GM12878 (cell line): ENCODE measurements around the gene CNGB1. TPM values are rescaled to one million over a fixed set of nuclear protein-coding genes. Genes with fewer than 3 reads are reported as not detected.

Source experiments
- ATAC-seq: fragments of 200-7000 bp; cut with Tn5 transposase; 3 replicates; pipeline ENCODE4 v1.9.1; 2020; ENCODE audit warnings: mild to moderate bottlenecking, moderate library complexity
- BruUV-seq: library from RNA; stranded (reverse); fragments of 400-500 nt; replicated peaks from 2 replicates; lab custom pipeline; 2021; lab: Mats Ljungman, UMichigan
- CTCF ChIA-PET: fragments of 300-600 bp; sonication (Branson Sonifier 250); formaldehyde crosslinking; extraction: SDS; loops from one replicate; lab custom pipeline; 2021; ENCODE audit warnings: inconsistent platforms; lab: Yijun Ruan, JAX
- POLR2A ChIA-PET: fragments of 350-600 bp; formaldehyde crosslinking; extraction: SDS; loops from one replicate; lab custom pipeline; 2021; ENCODE audit warnings: inconsistent platforms; lab: Charles Lee
- RAD21 ChIA-PET: fragments of 300-600 bp; sonication (Branson Sonifier 250); formaldehyde crosslinking; loops from one replicate; lab custom pipeline; 2023; ENCODE audit warnings: antibody characterized with exemption; ENCODE audit not compliant: unreplicated experiment; lab: Charles Lee
- SMC1A ChIA-PET: fragments of 300-600 bp; sonication (Branson Sonifier 250); formaldehyde crosslinking; loops from one replicate; lab custom pipeline; 2023; ENCODE audit not compliant: unreplicated experiment, uncharacterized antibody; lab: Charles Lee
- DNase-seq: peaks from one replicate; pipeline ENCODE4 v3.0.0-alpha.2; 2011; ENCODE audit warnings: low read depth, low spot score
- FAIRE-seq: peaks from 3 replicates; lab custom pipeline; 2011; peaks lifted over from hg19 to GRCh38; lab: Jason Lieb, UNC
- H2AFZ ChIP-seq: 2 replicates; pipeline ENCODE4 v1.6.0; 2011; ENCODE audit warnings: low read depth, low read length, control low read depth; ENCODE audit not compliant: control insufficient read depth
- H3K27ac ChIP-seq: 2 replicates; pipeline ENCODE4 v1.5.1; 2011; ENCODE audit warnings: control low read depth; ENCODE audit not compliant: control insufficient read depth, insufficient read depth
- H3K27me3 ChIP-seq, 2 experiments: replicated peaks in 1 of 2; 2 replicates each; pipeline versions ENCODE4 v1.6.0 to v1.6.1; 2011; ENCODE audit warnings: low read length in 1 of 2; ENCODE audit not compliant: control insufficient read depth in 2 of 2, insufficient read depth in 2 of 2
- H3K36me3 ChIP-seq, 2 experiments: 2 replicates each; pipeline ENCODE4 v1.5.1; 2011; ENCODE audit warnings: low read length in 1 of 2; ENCODE audit not compliant: control insufficient read depth in 2 of 2, insufficient read depth in 2 of 2
- H3K4me1 ChIP-seq: 2 replicates; pipeline ENCODE4 v1.6.1; 2011; ENCODE audit warnings: mild to moderate bottlenecking, low read length, moderate library complexity, mixed read lengths; ENCODE audit not compliant: control insufficient read depth, insufficient read depth
- H3K4me2 ChIP-seq: 2 replicates; pipeline ENCODE4 v1.6.0; 2011; ENCODE audit warnings: control low read depth; ENCODE audit not compliant: control insufficient read depth, insufficient read depth
- H3K4me3 ChIP-seq: fragments of 200-600 bp; sonication (generic); 2 replicates; pipeline ENCODE4 v1.5.1; 2016
- H3K79me2 ChIP-seq: 2 replicates; pipeline ENCODE4 v1.6.0; 2011; ENCODE audit warnings: low read length; ENCODE audit not compliant: control insufficient read depth, insufficient read depth
- H3K9ac ChIP-seq: 2 replicates; pipeline ENCODE4 v1.8.0; 2011; ENCODE audit warnings: low read length, control low read depth, mixed read lengths; ENCODE audit not compliant: control insufficient read depth, insufficient read depth
- H3K9me3 ChIP-seq: replicated peaks from 3 replicates; pipeline ENCODE4 v1.5.1; 2011; ENCODE audit warnings: mild to moderate bottlenecking, low read length; ENCODE audit not compliant: control insufficient read depth, insufficient read depth
- H4K20me1 ChIP-seq: 2 replicates; pipeline ENCODE4 v1.6.0; 2011; ENCODE audit not compliant: control insufficient read depth, insufficient read depth
- BRCA1 ChIP-seq: IDR thresholded peaks from 2 replicates; pipeline ENCODE4 v1.6.1; 2011; ENCODE audit warnings: low read depth, low read length, improper control_type of control experiment
- FOS ChIP-seq: IDR thresholded peaks from 3 replicates; pipeline ENCODE4 v1.6.1; 2011; ENCODE audit warnings: borderline replicate concordance; ENCODE audit not compliant: insufficient read length; ENCODE audit errors: extremely low read depth
- PAX8 ChIP-seq: fragments of 450-650 bp; IDR thresholded peaks from 2 replicates; pipeline ENCODE4 v1.6.1; 2017; ENCODE audit warnings: mild to moderate bottlenecking, moderate library complexity
- RAD51 ChIP-seq: fragments of 450-650 bp; IDR thresholded peaks from 2 replicates; pipeline ENCODE4 v1.6.1; 2016; ENCODE audit warnings: moderate library complexity, mild to moderate bottlenecking, inconsistent platforms
- RCOR1 ChIP-seq: conservative IDR thresholded peaks from 2 replicates; pipeline ENCODE4 v1.6.1; 2012; ENCODE audit warnings: low read depth, low read length, improper control_type of control experiment
- SMC3 ChIP-seq: IDR thresholded peaks from 2 replicates; pipeline ENCODE4 v1.6.1; 2011; ENCODE audit warnings: low read length, improper control_type of control experiment, borderline replicate concordance
- WGBS: methylation state at CpG from one replicate; pipeline ENCODE4 v1.1.6; 2016; ENCODE audit warnings: low lambda C conversion rate; ENCODE audit not compliant: insufficient replicate concordance, insufficient coverage; ENCODE audit errors: missing lambda C conversion rate; 5-methylcytosine and 5-hydroxymethylcytosine counted together
- in situ Hi-C: fragments of 300-500 bp; cut with MboI; formaldehyde crosslinking; loops from 9 replicates; pipeline ENCODE4 v1.14.3; 2018; ENCODE audit warnings: mixed read lengths
- intact Hi-C: fragments of 100-400 bp; cut with micrococcal nuclease; formaldehyde crosslinking; loops from one replicate; pipeline ENCODE4 v1.14.2; 2022; ENCODE audit not compliant: unreplicated experiment
- polyA plus RNA-seq, 11 experiments: library from polyadenylated mRNA; depleted of rRNA in 4 of 11; unstranded in 6 of 11; stranded (reverse) in 5 of 11; fragments of >200 nt; fragmentation: Nextera tagmentation in 4 of 11; fragmentation: Illumina TruSeq in 1 of 11; extraction: Ambion mirVana in 4 of 11; extraction: Trizol in 1 of 11; gene quantifications; 1 replicate in 1 of 11; 2 replicates in 10 of 11; pipeline versions ENCODE4 v1.2.1 to v1.2.3, GENCODE V29; 2011 to 2016; ENCODE audit warnings: inconsistent platforms in 2 of 11, missing spikeins in 2 of 11, low read depth in 1 of 11
- total RNA-seq, 4 experiments: library from RNA; depleted of rRNA in 3 of 4; stranded (reverse); fragments of >200 nt in 3 of 4; fragmentation: Illumina TruSeq in 1 of 4; extraction: Trizol in 1 of 4; gene quantifications; 2 replicates each; pipeline versions ENCODE4 v1.2.1 to v1.2.3, GENCODE V29; 2013 to 2021
- TF ChIP-seq, protein P1 (sequence below): fragments of 450-650 bp; conservative IDR thresholded peaks from 2 replicates; pipeline ENCODE4 v1.6.1; 2017; ENCODE audit warnings: mild to moderate bottlenecking, moderate library complexity
- TF ChIP-seq, protein P2 (sequence below): IDR thresholded peaks from 2 replicates; pipeline ENCODE4 v1.6.1; 2011; ENCODE audit warnings: low read depth, low read length, improper control_type of control experiment, borderline replicate concordance
- TF ChIP-seq, protein P3 (sequence below): IDR thresholded peaks from 2 replicates; pipeline ENCODE4 v1.6.1; 2012; ENCODE audit warnings: mild to moderate bottlenecking, low read depth, low read length
- TF ChIP-seq, protein P4 (sequence below): fragments of 150-350 bp; IDR thresholded peaks from 2 replicates; pipeline ENCODE4 v1.6.1; 2016; ENCODE audit warnings: low read depth, low read length

CNGB1 gene
- total and polyA plus RNA-seq, 10 of the 15 experiments (the other 5 are each of a cell fraction or from before 2014, with no cell fraction given): 0.03 TPM; not detected in 9

DNA sequence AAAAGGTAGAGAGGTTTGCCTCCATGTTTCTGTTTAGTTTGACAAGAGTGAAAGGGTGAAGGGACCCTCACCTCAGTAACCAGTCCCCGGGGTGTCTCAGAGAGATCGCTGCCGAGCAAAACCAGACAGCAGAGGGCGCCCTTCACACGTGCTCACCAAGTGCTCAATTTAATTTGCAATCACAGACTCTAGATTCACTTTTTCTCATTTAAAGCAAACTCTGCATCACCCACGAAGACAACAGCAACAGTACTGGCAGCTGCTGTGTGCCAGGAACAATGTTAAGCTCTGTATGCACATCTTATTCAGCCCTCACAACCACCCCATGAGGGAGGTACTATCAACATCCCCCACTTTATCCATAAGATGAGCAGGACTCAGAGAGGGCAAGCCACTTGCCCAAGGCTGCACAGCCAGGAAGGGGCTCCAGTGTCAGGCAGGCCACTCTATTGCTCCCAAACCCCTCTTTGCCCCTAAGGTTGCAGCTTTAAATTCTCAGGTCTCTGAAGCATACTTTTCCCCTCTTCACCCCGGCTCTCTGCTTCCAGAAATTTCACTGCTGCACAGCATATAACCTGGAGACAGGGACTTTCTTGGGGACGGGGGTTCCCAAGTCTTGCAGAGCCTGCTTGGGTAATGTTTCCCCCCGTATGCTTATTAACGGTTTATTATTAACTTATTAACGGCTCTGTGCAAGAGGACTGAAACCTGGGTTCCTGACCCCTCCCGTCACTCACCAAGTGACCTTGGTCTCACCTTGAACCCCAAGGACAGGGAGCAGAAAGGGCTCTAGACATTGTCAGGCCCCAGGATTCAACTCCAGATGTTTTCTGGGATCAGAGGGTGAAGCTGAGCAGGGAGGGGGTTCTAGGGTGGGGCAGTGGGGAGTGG lies 70.9 kb downstream of the CNGB1 start (continued):
- TF ChIP-seq, protein P1, sequence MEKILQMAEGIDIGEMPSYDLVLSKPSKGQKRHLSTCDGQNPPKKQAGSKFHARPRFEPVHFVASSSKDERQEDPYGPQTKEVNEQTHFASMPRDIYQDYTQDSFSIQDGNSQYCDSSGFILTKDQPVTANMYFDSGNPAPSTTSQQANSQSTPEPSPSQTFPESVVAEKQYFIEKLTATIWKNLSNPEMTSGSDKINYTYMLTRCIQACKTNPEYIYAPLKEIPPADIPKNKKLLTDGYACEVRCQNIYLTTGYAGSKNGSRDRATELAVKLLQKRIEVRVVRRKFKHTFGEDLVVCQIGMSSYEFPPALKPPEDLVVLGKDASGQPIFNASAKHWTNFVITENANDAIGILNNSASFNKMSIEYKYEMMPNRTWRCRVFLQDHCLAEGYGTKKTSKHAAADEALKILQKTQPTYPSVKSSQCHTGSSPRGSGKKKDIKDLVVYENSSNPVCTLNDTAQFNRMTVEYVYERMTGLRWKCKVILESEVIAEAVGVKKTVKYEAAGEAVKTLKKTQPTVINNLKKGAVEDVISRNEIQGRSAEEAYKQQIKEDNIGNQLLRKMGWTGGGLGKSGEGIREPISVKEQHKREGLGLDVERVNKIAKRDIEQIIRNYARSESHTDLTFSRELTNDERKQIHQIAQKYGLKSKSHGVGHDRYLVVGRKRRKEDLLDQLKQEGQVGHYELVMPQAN: no peak
- TF ChIP-seq RCOR1 (no peak), RAD51 (no peak), SMC3 (peak; percentile 85)
- TF ChIP-seq, protein P2, sequence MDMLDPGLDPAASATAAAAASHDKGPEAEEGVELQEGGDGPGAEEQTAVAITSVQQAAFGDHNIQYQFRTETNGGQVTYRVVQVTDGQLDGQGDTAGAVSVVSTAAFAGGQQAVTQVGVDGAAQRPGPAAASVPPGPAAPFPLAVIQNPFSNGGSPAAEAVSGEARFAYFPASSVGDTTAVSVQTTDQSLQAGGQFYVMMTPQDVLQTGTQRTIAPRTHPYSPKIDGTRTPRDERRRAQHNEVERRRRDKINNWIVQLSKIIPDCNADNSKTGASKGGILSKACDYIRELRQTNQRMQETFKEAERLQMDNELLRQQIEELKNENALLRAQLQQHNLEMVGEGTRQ: no peak

DNA sequence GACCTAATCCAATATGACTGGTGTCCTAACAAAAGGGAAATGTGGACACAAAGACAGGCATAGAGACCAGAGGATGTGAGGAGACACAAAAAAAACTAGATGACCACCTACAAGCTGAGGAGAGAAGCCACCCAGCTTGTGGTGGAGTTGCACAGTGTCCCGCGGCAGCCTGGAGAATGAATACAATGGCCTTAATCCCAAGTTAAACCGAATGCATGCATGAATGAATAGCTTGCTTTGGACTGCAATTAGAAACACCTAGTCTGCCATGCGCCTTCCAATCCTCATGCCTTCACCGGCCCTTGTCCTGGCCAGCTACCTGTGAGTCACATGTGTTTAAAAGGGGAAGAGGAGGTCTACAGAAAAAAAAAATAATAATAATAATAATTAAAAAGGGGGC lies 72.0 kb downstream of the CNGB1 start:
- Histone ChIP-seq H3K4me3 (no peak overlapping the region), H2AFZ (no peak overlapping the region), H3K27ac (no peak overlapping the region), H3K4me1 (no peaks in the 10 kb centered on the region), H4K20me1 (no peaks in the 10 kb centered on the region), H3K79me2 (no peaks in the 10 kb centered on the region), H3K9me3 (no peaks in the 10 kb centered on the region), H3K9ac (no peak overlapping the region), H3K36me3 (no peaks in the 10 kb centered on the region), H3K27me3 (peaks cover 0 to 1% of the 10 kb centered on the region in 2 experiments; a peak in 1 of 4 replicates), H3K4me2 (no peak overlapping the region)
- DNase-seq (no peak), ATAC-seq (no peak), FAIRE-seq (no peak)
- ChIA-PET RAD21 (interaction anchor here (0.6 to 1.5 kb wide), 5 partner anchors 34 to 322 kb away, joined by 3 to 5 read pairs (median 3); no protein-coding TSS in a partner anchor), POLR2A (no interaction called here), CTCF (interaction anchor here (0.6 to 4.0 kb wide), 17 partner anchors 27 to 408 kb away, joined by 3 to 21 read pairs (median 4); partner anchors contain the start of genes USB1 and ZNF319), SMC1A (interaction anchor here (1.1 to 1.8 kb wide), 4 partner anchors 83 to 400 kb away, joined by 3 to 5 read pairs (median 4); no protein-coding TSS in a partner anchor)
- in situ Hi-C loops (loop anchor here (5.0 kb wide), 1 partner anchor 103 kb away; the partner anchor contains the start of genes USB1 and ZNF319), intact Hi-C loops (loop anchor here (1.0 to 5.0 kb wide), 3 partner anchors 106 to 588 kb away; no protein-coding TSS in a partner anchor)
- WGBS: 53% methylated on average over 5 of the region's 5 CpGs
- BruUV-seq: no TSS peak
- TF ChIP-seq, protein P3, sequence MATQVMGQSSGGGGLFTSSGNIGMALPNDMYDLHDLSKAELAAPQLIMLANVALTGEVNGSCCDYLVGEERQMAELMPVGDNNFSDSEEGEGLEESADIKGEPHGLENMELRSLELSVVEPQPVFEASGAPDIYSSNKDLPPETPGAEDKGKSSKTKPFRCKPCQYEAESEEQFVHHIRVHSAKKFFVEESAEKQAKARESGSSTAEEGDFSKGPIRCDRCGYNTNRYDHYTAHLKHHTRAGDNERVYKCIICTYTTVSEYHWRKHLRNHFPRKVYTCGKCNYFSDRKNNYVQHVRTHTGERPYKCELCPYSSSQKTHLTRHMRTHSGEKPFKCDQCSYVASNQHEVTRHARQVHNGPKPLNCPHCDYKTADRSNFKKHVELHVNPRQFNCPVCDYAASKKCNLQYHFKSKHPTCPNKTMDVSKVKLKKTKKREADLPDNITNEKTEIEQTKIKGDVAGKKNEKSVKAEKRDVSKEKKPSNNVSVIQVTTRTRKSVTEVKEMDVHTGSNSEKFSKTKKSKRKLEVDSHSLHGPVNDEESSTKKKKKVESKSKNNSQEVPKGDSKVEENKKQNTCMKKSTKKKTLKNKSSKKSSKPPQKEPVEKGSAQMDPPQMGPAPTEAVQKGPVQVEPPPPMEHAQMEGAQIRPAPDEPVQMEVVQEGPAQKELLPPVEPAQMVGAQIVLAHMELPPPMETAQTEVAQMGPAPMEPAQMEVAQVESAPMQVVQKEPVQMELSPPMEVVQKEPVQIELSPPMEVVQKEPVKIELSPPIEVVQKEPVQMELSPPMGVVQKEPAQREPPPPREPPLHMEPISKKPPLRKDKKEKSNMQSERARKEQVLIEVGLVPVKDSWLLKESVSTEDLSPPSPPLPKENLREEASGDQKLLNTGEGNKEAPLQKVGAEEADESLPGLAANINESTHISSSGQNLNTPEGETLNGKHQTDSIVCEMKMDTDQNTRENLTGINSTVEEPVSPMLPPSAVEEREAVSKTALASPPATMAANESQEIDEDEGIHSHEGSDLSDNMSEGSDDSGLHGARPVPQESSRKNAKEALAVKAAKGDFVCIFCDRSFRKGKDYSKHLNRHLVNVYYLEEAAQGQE: no peak
- TF ChIP-seq FOS: no peak
- TF ChIP-seq, protein P4, sequence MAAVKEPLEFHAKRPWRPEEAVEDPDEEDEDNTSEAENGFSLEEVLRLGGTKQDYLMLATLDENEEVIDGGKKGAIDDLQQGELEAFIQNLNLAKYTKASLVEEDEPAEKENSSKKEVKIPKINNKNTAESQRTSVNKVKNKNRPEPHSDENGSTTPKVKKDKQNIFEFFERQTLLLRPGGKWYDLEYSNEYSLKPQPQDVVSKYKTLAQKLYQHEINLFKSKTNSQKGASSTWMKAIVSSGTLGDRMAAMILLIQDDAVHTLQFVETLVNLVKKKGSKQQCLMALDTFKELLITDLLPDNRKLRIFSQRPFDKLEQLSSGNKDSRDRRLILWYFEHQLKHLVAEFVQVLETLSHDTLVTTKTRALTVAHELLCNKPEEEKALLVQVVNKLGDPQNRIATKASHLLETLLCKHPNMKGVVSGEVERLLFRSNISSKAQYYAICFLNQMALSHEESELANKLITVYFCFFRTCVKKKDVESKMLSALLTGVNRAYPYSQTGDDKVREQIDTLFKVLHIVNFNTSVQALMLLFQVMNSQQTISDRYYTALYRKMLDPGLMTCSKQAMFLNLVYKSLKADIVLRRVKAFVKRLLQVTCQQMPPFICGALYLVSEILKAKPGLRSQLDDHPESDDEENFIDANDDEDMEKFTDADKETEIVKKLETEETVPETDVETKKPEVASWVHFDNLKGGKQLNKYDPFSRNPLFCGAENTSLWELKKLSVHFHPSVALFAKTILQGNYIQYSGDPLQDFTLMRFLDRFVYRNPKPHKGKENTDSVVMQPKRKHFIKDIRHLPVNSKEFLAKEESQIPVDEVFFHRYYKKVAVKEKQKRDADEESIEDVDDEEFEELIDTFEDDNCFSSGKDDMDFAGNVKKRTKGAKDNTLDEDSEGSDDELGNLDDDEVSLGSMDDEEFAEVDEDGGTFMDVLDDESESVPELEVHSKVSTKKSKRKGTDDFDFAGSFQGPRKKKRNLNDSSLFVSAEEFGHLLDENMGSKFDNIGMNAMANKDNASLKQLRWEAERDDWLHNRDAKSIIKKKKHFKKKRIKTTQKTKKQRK: no peak
- no peak for TF ChIP-seq BRCA1
- TF ChIP-seq PAX8: no peak
